HG02798 (cell line): Measurements from ENCODE around the gene PRRC2B.
A peak's percentile ranks its signal among the peaks of the same experiment; 100 is the strongest.
"Not testable (repeated sequence)": the region's sequence is repeated elsewhere in the genome, so short reads cannot be mapped to it uniquely, and the experiment has no call there.

ENCODE experiments used
- ATAC-seq: cut with Tn5 transposase; IDR thresholded peaks from one replicate; pipeline ENCODE4 v1.9.1; 2021; ENCODE audit warnings: mild to moderate bottlenecking; ENCODE audit not compliant: unreplicated experiment, poor library complexity

The PRRC2B gene

GRCh38 chr9:131385296-131385695 is 8.6 kb upstream of the PRRC2B start:
- no peak for ATAC-seq

- ATAC-seq: no peak
These were observed 7.6 kb upstream of the PRRC2B start for GRCh38 chr9:131386281-131386680.

- no peak for ATAC-seq
These were observed 6.5 kb upstream of the PRRC2B start for GRCh38 chr9:131387394-131387793.

DNA sequence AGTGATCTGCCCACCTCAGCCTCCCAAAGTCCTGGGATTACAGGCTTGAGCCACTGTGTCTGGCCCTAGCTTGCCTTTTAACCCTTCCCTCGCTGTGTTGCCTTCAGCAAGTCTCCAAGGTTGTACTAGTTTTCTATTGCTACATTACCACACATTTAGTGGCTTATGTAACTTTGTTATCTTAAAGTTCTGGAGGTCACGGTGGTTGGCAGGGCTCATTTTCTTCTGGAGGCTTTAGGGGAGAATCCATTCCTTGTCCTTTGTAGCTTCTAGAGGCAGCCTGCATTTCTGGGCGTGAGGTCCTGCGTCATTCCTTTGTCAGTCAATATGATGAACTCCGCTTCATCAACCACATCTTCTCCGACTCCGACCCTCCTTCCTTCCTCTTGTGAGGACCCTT is 2.9 kb upstream of the PRRC2B start:
- ATAC-seq: no peak

DNA sequence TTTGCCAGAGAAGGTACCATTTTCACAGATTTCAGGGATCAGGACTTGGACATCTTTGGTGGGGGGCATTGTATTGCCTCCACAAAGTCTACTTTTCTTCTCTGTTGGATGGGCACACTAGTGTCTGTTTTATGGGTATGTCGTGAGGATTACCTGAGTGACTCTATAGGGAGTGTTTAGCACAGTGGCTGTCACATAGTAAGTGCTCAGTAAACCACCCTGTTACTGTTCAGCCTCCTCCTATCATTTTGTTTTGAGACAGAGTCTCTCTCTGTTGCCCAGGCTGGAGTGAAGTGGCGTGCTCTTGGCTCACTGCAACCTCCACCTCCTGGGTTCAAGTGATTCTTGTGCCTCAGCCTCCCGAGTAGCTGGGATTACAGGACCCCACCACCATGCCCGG is 2.4 kb upstream of the PRRC2B start:
- ATAC-seq: no peak

DNA sequence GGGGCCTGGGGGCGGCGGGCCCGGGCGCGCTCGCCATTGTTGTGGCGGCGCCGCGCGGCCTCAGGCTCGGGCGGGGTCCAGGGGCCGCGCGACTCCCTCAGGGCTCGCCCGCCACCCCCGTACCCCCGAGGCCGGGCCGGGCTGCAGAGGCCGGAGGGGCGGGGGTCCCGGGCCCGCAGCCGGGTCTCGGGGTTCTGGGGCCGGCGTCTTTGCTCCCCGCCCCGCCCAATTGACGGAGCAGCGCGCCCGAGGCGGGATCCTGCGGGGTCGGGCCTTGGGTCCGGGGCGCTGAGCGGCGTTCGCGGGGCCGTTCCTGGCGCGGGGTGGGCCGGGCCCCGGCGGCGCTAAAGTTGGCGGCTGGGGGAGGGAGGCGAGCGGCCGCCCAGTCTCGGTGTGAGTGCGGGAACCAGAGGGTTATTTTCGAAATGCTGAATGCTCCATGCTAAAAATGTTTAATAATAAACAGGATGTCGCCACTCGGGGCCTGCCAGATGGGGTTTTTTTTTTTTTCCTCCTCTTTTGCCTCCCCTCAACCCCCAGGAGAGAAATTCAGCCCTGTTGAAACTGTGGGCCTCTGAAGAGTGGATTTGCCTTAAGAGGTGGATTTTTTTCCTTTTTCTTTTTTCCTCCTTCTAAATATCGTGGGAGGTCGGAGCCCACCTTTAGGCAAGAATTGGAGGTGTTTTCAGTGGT is 724 bp downstream of the PRRC2B start:
- ATAC-seq: peak; percentile 34

GRCh38 chr9:131395157-131396098 is 1.5 kb downstream of the PRRC2B start:
- ATAC-seq: no peak

GRCh38 chr9:131396099-131396479 is 2.2 kb downstream of the PRRC2B start:
- ATAC-seq: not testable (repeated sequence)

DNA sequence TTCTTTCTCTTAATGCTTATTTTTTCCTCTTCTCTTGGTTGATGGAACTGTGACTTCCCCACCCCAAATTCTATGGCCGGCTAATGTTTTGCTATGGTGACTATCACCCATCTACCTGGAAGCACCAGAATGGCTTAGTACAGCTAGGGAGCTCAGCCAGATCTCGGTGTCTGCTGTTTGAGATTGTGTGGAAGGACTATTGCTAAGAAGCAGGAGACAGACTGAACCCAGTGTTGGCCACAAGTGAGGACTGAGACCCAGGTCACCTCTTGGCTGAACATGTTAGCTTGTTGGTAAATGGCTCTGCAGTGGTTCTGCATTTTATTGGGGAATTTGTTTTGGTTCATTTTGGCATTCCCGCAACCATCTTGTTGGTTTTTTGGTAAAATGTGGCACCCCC is 2.7 kb downstream of the PRRC2B start:
- ATAC-seq: no peak

GRCh38 chr9:131397100-131397790 is 3.4 kb downstream of the PRRC2B start:
- ATAC-seq: no peak

DNA sequence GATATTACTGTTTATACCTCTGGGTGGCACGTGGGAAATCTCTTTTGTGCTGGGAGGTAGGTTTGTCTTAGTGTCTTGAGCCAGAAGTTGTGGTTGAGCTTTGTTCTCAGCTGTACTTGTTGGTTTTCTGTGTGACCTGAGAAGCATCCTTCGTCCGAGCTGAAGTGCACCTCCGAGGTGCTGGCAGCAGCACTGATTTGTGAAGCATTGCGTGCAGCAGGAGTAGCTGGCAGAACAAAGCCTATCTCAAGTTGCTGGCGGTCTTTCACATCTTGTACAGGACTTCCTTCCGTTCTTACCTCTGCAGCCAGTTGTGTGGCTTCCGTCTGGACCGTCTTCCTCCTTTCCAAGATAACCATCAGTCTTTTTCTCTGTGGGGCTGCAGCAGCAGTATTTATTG is 4.3 kb downstream of the PRRC2B start:
- ATAC-seq: no peak

GRCh38 chr9:131399972-131400371 is 6.1 kb downstream of the PRRC2B start:
- no peak for ATAC-seq

DNA sequence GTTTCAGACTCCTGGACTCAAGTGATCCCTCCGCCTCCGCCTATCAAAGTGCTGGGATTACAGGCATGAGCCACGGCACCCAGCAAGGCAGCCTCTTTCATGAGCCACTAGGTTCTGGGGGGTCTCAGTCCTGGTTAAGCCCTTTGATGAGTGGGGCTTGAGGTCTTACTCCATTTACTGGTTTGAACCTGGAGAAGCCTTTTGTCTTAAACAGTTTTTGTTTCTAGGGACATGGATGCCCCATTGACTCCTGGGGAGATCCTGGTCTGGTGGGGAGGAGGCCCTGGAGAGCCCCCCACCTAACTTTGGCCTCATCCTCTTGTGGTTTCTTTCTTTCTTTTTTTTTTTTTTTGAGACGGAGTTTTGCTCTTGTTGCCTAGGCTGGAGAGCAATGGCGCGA is 6.7 kb downstream of the PRRC2B start:
- ATAC-seq: no peak

DNA sequence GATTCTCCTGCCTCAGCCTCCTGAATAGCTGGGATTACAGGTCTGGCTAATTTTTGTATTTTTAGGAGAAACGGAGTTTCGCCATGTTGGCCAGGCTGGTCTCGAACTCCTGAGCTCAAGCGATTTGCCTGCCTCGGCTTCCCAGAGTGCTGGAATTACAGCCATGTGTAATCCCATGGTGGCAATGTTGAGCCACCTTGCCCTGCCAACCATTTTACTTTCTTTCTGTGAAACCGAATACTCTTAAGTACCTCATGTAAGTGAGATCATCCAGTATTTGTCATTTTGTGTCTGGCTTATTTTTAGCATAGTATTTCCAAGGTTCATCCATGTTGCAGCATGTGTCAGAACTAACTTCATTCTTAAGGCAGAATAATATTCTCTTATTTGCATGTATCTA is 8.2 kb downstream of the PRRC2B start:
- ATAC-seq: no peak

GRCh38 chr9:131402738-131403492 is 9.0 kb downstream of the PRRC2B start:
- no peak for ATAC-seq

GRCh38 chr9:131403493-131403773 is 9.5 kb downstream of the PRRC2B start:
- no peak for ATAC-seq

DNA sequence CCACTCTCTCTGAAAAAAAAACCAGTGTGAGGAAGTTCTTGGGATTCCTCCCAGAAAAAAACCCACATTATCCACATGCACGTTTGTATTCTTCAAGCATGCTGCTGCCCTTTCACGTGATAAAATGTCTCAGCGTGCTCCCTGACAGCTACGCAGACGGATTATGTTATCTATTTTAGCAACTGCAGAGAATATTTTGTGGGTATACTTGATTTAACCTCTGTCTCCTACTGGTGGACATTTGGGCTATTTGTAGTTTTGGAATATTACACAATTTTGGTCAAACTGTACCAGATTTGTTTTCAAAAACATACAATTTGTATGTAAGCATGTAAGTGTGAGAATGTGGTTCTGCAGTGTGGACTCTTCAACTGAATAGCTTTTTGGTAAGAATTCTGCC is 10.7 kb downstream of the PRRC2B start:
- no peak for ATAC-seq

- ATAC-seq: no peak
These were observed 11.1 kb downstream of the PRRC2B start for GRCh38 chr9:131404987-131405386.

DNA sequence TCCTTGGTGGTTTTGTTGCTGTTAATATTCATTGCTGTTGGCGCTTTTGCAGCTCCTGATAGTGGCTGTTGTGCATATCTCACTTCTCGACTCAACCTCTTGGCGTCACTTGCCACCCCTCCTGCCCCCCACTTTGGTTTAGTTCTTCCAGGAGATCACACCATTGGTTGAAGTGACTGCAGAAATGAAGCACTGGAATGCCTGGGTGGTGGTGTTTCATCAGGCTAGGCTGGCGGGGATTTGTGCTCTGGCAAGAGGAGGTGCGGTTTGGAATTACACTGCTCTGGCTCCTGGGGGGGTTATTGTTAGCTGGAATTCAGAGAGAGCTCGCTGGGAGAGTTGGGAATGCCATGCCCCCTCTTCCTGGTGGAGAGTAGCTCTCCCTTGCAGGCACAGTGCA is 11.5 kb downstream of the PRRC2B start:
- no peak for ATAC-seq

- no peak for ATAC-seq
These were observed 12.1 kb downstream of the PRRC2B start for GRCh38 chr9:131405858-131406537.
